Hepatocyte (in vitro differentiated cells): ENCODE measurements around the gene RGS11.

Experiments used
- EZH2 ChIP-seq: fragments of 200-600 bp; sonication (generic); IDR thresholded peaks from 2 replicates; pipeline ENCODE4 v1.6.1; 2016; ENCODE audit warnings: antibody characterized with exemption, mild to moderate bottlenecking, borderline replicate concordance
- TF ChIP-seq, protein P1 (sequence below): fragments of 200-600 bp; sonication (generic); IDR thresholded peaks from 2 replicates; pipeline ENCODE4 v1.5.1; 2016; ENCODE audit warnings: antibody characterized with exemption, mild to moderate bottlenecking; ENCODE audit not compliant: poor library complexity

DNA sequence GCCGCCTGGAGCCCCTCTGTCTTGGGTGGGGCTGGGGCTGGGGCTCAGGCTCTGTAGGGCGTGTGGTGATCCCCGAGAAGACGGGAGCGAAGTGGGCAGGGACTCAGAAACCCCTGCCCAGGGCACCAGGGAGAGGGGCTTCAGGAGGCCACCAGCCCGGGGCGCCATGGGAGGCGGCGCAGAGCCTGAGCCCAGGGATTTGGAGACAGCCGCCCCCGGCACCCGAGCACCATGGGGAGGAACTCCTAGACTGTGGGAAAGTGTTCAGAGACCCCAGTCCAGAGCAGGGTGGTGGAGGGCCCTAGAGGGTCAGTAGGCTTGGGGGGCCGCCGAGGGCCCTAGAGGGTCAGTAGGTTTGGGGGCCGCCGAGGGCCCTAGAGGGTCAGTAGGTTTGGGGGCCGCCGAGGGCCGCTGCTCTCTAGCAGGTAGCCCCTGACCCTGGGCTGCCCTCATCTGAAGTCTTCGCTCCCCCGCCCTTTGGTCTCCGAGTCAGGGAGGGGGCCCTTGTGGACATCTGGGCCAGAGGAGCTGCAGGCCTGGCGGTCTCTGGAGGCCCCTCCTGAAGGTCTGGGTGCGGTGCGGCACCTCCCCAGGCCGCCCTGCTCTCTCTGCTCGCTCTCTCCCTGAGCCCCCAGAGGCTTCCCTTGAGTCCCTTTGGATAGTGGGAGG is 5.4 kb upstream of the RGS11 start:
- TF ChIP-seq, protein P1, sequence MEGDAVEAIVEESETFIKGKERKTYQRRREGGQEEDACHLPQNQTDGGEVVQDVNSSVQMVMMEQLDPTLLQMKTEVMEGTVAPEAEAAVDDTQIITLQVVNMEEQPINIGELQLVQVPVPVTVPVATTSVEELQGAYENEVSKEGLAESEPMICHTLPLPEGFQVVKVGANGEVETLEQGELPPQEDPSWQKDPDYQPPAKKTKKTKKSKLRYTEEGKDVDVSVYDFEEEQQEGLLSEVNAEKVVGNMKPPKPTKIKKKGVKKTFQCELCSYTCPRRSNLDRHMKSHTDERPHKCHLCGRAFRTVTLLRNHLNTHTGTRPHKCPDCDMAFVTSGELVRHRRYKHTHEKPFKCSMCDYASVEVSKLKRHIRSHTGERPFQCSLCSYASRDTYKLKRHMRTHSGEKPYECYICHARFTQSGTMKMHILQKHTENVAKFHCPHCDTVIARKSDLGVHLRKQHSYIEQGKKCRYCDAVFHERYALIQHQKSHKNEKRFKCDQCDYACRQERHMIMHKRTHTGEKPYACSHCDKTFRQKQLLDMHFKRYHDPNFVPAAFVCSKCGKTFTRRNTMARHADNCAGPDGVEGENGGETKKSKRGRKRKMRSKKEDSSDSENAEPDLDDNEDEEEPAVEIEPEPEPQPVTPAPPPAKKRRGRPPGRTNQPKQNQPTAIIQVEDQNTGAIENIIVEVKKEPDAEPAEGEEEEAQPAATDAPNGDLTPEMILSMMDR = no peak
- TF ChIP-seq EZH2 = no peak
